Measurements from ENCODE around the gene ELMOD3.

DNA sequence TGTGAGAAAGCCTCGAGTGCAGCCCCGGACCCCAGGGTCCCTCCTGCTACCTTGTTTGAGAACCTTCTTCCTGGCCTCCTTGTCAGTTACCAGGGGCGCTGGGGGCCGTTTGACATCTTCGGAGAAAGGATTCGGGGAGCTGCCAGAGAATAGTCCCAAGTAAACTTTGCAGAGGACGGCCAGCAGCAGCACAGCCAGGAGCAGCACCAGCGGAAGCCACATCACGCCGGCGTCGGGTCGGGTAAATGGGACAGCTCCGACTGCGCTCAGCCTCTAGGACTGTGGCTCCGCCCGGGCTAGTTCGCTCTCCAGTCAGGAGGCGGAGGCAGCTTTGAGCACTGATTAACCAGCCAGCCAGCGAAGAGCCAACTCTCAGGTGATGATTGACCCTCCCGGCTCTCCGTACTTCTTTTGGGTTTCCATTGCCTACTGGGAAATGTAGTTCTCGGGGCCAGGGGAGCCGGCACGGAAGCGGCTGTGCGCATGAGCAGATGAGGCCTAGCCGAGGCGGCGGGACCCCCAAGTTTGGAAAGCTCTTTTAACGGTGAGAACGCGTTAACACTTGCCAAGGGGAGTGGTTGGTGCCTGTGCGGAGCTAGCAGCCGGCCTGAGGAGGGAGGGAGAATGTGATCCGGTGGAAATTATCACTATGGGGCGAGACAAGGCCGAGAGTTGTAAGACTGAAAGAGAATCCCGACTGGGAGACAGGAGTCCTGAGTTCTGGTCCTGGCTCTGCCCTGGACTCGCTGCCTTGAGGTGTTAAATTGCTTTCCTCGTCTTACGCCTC lies at the start of gene ELMOD3, which contains the start of gene RETSAT:
- no peak for TF ChIP-seq EP300 (IDR thresholded peaks at IDR 0.05)
- TF ChIP-seq, protein P1, sequence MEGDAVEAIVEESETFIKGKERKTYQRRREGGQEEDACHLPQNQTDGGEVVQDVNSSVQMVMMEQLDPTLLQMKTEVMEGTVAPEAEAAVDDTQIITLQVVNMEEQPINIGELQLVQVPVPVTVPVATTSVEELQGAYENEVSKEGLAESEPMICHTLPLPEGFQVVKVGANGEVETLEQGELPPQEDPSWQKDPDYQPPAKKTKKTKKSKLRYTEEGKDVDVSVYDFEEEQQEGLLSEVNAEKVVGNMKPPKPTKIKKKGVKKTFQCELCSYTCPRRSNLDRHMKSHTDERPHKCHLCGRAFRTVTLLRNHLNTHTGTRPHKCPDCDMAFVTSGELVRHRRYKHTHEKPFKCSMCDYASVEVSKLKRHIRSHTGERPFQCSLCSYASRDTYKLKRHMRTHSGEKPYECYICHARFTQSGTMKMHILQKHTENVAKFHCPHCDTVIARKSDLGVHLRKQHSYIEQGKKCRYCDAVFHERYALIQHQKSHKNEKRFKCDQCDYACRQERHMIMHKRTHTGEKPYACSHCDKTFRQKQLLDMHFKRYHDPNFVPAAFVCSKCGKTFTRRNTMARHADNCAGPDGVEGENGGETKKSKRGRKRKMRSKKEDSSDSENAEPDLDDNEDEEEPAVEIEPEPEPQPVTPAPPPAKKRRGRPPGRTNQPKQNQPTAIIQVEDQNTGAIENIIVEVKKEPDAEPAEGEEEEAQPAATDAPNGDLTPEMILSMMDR (IDR thresholded peaks at IDR 0.05): no peak

Data from suprapubic skin (tissue), 3 donors.